ENCODE results near the gene GPR108.

The GPR108 gene

DNA sequence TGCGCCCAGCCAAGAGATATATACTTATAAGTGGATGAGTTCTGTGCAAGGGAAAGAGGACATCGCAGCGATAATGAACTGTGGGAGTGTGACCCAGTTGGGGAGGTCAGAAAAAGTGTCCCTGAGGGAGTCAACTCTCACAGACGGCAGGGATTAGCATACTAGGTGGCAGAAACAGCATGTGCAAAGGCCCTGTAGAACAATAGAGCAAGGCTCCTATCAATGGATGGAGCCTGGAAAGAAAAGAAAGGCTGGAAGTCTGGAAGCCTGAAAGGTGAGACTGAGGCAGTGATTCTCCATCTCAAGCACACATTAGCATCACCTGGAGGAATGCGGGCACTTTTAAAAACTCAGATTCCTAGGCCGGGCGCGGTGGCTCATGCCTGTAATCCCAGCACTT lies 46.0 kb downstream of the GPR108 start:
- no peak for TF ChIP-seq RAD21 (IDR thresholded peaks at IDR 0.05; ENCODE audit: low read depth)
- TF ChIP-seq TCF12 (IDR thresholded peaks at IDR 0.05; ENCODE audit: low read depth) = no peak
- TF ChIP-seq, protein P1, sequence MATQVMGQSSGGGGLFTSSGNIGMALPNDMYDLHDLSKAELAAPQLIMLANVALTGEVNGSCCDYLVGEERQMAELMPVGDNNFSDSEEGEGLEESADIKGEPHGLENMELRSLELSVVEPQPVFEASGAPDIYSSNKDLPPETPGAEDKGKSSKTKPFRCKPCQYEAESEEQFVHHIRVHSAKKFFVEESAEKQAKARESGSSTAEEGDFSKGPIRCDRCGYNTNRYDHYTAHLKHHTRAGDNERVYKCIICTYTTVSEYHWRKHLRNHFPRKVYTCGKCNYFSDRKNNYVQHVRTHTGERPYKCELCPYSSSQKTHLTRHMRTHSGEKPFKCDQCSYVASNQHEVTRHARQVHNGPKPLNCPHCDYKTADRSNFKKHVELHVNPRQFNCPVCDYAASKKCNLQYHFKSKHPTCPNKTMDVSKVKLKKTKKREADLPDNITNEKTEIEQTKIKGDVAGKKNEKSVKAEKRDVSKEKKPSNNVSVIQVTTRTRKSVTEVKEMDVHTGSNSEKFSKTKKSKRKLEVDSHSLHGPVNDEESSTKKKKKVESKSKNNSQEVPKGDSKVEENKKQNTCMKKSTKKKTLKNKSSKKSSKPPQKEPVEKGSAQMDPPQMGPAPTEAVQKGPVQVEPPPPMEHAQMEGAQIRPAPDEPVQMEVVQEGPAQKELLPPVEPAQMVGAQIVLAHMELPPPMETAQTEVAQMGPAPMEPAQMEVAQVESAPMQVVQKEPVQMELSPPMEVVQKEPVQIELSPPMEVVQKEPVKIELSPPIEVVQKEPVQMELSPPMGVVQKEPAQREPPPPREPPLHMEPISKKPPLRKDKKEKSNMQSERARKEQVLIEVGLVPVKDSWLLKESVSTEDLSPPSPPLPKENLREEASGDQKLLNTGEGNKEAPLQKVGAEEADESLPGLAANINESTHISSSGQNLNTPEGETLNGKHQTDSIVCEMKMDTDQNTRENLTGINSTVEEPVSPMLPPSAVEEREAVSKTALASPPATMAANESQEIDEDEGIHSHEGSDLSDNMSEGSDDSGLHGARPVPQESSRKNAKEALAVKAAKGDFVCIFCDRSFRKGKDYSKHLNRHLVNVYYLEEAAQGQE (IDR thresholded peaks at IDR 0.05; ENCODE audit: low read depth) = no peak
- TF ChIP-seq ZBTB7A (IDR thresholded peaks at IDR 0.05; ENCODE audit: low read depth) = no peak
- TF ChIP-seq, protein P2, sequence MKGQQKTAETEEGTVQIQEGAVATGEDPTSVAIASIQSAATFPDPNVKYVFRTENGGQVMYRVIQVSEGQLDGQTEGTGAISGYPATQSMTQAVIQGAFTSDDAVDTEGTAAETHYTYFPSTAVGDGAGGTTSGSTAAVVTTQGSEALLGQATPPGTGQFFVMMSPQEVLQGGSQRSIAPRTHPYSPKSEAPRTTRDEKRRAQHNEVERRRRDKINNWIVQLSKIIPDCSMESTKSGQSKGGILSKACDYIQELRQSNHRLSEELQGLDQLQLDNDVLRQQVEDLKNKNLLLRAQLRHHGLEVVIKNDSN (IDR thresholded peaks at IDR 0.05) = no peak
- no peak for TF ChIP-seq EP300 (IDR thresholded peaks at IDR 0.05; ENCODE audit: borderline replicate concordance)
- no peak for TF ChIP-seq NFIC (IDR thresholded peaks at IDR 0.05)
- TF ChIP-seq CEBPB (IDR thresholded peaks at IDR 0.05) = no peak
- TF ChIP-seq, protein P3, sequence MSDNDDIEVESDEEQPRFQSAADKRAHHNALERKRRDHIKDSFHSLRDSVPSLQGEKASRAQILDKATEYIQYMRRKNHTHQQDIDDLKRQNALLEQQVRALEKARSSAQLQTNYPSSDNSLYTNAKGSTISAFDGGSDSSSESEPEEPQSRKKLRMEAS (IDR thresholded peaks at IDR 0.05) = no peak
- no peak for TF ChIP-seq CREB1 (IDR thresholded peaks at IDR 0.05; ENCODE audit: low read depth)
- TF ChIP-seq TAF1 (IDR thresholded peaks at IDR 0.05; ENCODE audit: low read depth) = no peak
- TF ChIP-seq FOXM1 (IDR thresholded peaks at IDR 0.05; ENCODE audit: borderline replicate concordance, low read depth) = no peak
- no peak for TF ChIP-seq EGR1 (IDR thresholded peaks at IDR 0.05)

DNA sequence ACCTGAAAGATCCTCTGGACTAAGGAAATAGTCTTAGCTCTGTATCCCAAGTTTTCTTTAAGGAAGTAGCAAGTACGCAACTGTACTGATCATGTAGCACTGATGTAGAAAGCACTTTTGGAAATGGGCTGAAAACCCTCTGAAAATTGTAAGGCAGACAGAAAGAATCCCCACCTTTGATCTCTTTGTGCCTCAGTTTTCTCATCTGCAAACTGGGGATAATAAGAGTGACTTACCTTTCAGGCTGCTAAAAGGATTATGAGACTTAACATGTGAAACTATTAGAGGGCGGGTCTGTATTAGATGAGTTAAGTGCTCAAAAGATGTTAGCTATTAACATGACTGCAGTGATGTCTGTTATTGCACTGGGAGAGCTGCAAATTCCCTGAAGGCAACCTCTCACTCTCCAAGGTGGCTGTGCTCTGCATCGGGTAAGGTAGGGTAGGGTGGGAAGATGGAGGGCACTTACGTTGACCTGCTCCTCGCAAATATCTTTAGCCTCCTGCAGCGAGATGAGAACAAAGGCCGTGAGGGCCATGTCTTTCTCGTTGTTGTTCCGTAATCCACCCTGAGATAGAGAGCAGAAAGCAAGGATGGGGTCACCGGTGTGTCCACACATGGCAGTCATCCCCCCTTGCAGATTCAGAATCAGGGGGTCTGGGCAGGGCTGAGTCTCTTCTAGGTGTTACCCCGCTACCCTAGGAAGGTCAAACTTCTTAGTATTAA lies 47.1 kb downstream of the GPR108 start:
- TF ChIP-seq, protein P1 (IDR thresholded peaks at IDR 0.05; ENCODE audit: low read depth) = no peak

DNA sequence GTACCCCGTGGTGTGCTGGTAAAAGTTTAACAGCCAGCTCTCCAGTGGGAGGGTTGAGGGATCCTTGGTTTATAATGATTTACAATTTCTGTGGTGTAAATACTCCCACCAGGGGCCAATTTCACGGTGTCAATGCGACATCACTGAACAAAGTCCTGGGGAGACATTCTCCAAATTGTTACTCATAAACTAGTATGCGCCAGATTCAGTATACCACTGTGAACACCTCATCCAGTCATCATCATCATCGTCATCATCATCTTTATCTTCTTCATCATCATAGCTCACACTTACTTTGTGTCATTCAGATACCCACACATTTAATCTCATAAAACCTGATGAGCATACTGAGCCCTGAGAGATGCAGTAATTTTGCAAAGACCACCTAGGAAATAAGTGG lies 50.3 kb downstream of the GPR108 start:
- TF ChIP-seq EP300 (IDR thresholded peaks at IDR 0.05; ENCODE audit: borderline replicate concordance) (no peak), FOXM1 (IDR thresholded peaks at IDR 0.05; ENCODE audit: borderline replicate concordance, low read depth) (no peak), TCF12 (IDR thresholded peaks at IDR 0.05; ENCODE audit: low read depth) (no peak), CEBPB (IDR thresholded peaks at IDR 0.05) (no peak), EGR1 (IDR thresholded peaks at IDR 0.05) (no peak), YY1 (IDR thresholded peaks at IDR 0.05; ENCODE audit: low read depth) (no peak), TAF1 (IDR thresholded peaks at IDR 0.05; ENCODE audit: low read depth) (no peak), TEAD4 (IDR thresholded peaks at IDR 0.05) (no peak), CREB1 (IDR thresholded peaks at IDR 0.05; ENCODE audit: low read depth) (no peak)
- TF ChIP-seq, protein P1 (IDR thresholded peaks at IDR 0.05; ENCODE audit: low read depth) = no peak
- TF ChIP-seq, protein P3 (IDR thresholded peaks at IDR 0.05) = no peak
- TF ChIP-seq, protein P2 (IDR thresholded peaks at IDR 0.05) = no peak

DNA sequence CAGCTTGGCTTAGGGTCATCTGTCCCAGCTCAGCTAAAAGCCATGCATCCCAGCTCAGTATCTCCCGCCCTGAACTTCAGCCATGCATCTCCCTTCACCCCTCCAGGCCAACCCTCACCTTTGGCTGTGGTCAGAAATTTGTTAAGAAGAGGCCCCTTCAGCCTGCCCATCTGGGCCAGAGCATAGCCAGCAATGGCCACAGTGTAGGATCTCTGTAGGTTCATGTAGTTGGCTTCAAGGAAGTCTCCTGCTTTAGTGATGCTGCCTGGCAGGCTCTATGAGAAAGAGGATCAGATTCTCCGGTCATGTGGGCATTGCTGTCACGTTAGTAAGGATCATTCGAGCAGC lies 50.8 kb downstream of the GPR108 start:
- TF ChIP-seq CEBPB (IDR thresholded peaks at IDR 0.05) = no peak
- TF ChIP-seq, protein P2 (IDR thresholded peaks at IDR 0.05) = no peak
- no peak for TF ChIP-seq EGR1 (IDR thresholded peaks at IDR 0.05)
- TF ChIP-seq RAD21 (IDR thresholded peaks at IDR 0.05; ENCODE audit: low read depth) = no peak
- no peak for TF ChIP-seq ZBTB7A (IDR thresholded peaks at IDR 0.05; ENCODE audit: low read depth)
- no peak for TF ChIP-seq TAF1 (IDR thresholded peaks at IDR 0.05; ENCODE audit: low read depth)
- no peak for TF ChIP-seq YY1 (IDR thresholded peaks at IDR 0.05; ENCODE audit: low read depth)
